Endothelial cell of umbilical vein (primary cell): ENCODE measurements around the gene DENND1A. TPM values are rescaled to one million over a fixed set of nuclear protein-coding genes. Genes with fewer than 3 reads are reported as not detected.

Experiments
- BruUV-seq: library from RNA; stranded (reverse); fragments of 400-500 nt; replicated peaks from 2 replicates; lab custom pipeline; 2021; lab: Mats Ljungman, UMichigan
- CTCF ChIA-PET: fragments of 300-600, 350-600 bp; sonication (Branson Sonifier 250); formaldehyde crosslinking; loops from one replicate; lab custom pipeline; 2021; ENCODE audit warnings: antibody characterized with exemption, inconsistent platforms; lab: Charles Lee
- POLR2A ChIA-PET: fragments of 300-600, 350-600 bp; sonication (Branson Sonifier 250); formaldehyde crosslinking; loops from one replicate; lab custom pipeline; 2021; ENCODE audit warnings: antibody characterized with exemption, inconsistent platforms; lab: Charles Lee
- DNase-seq: peaks from one replicate; pipeline ENCODE4 v3.0.0-alpha.2; 2011; ENCODE audit warnings: low read depth, low spot score
- FAIRE-seq: peaks from 2 replicates; lab custom pipeline; 2011; peaks lifted over from hg19 to GRCh38; lab: Jason Lieb, UNC
- H2AFZ ChIP-seq: 2 replicates; pipeline ENCODE4 v1.6.0; 2012; ENCODE audit warnings: low read depth, low read length, control low read depth, inconsistent platforms
- H3K27ac ChIP-seq: 2 replicates; pipeline ENCODE4 v1.5.1; 2011; ENCODE audit warnings: low read depth, mild to moderate bottlenecking, control low read depth, low read length, moderate library complexity; ENCODE audit not compliant: insufficient read depth
- H3K27me3 ChIP-seq, 2 experiments: 2 replicates each; pipeline versions ENCODE4 v1.6.0 to v1.6.1; 2011; ENCODE audit warnings: low read length in 2 of 2, mixed read lengths in 1 of 2; ENCODE audit not compliant: control insufficient read depth in 2 of 2, insufficient read depth in 2 of 2
- H3K36me3 ChIP-seq, 2 experiments: 2 replicates in 1 of 2; 3 replicates in 1 of 2; pipeline ENCODE4 v1.5.1; 2011; ENCODE audit warnings: low read length in 2 of 2, mild to moderate bottlenecking in 1 of 2, moderate library complexity in 1 of 2; ENCODE audit not compliant: control insufficient read depth in 2 of 2, insufficient read depth in 2 of 2; ENCODE audit errors: extremely low read depth in 1 of 2
- H3K4me1 ChIP-seq: 3 replicates; pipeline ENCODE4 v1.5.1; 2011; ENCODE audit warnings: mild to moderate bottlenecking, low read length; ENCODE audit not compliant: control insufficient read depth, insufficient read depth; ENCODE audit errors: extremely low read depth
- H3K4me2 ChIP-seq: 2 replicates; pipeline ENCODE4 v1.6.1; 2011; ENCODE audit warnings: low read length, control low read depth, mixed read lengths; ENCODE audit not compliant: insufficient read depth
- H3K4me3 ChIP-seq, 3 experiments: fragments of 200-600 bp in 1 of 3; sonication (generic), shearing (Covaris generic) in 1 of 3; replicated peaks in 1 of 3; 2 replicates each; pipeline ENCODE4 v1.5.1; 2011 to 2016; ENCODE audit warnings: control low read depth in 3 of 3, low read length in 3 of 3, mild to moderate bottlenecking in 2 of 3, inconsistent platforms in 1 of 3, low read depth in 1 of 3, moderate library complexity in 1 of 3; ENCODE audit not compliant: insufficient read depth in 1 of 3
- H3K79me2 ChIP-seq: 2 replicates; pipeline ENCODE4 v1.6.0; 2012; ENCODE audit warnings: low read length, inconsistent platforms; ENCODE audit not compliant: control insufficient read depth, insufficient read depth
- H3K9ac ChIP-seq: replicated peaks from 2 replicates; pipeline ENCODE3; 2011; ENCODE audit warnings: low read length, control low read depth; ENCODE audit not compliant: insufficient read depth; ENCODE audit errors: extremely low read depth
- H3K9me1 ChIP-seq: replicated peaks from 3 replicates; pipeline ENCODE4 v1.6.0; 2011; ENCODE audit warnings: mild to moderate bottlenecking, low read length; ENCODE audit not compliant: control insufficient read depth, insufficient read depth; ENCODE audit errors: extremely low read depth
- H3K9me3 ChIP-seq: replicated peaks from 2 replicates; pipeline ENCODE4 v1.5.1; 2012; ENCODE audit warnings: low read length, inconsistent platforms; ENCODE audit not compliant: control insufficient read depth, insufficient read depth
- H4K20me1 ChIP-seq: replicated peaks from 2 replicates; pipeline ENCODE3; 2011; ENCODE audit warnings: mild to moderate bottlenecking, low read length; ENCODE audit not compliant: control insufficient read depth, insufficient read depth; ENCODE audit errors: extremely low read depth
- EZH2 ChIP-seq: IDR thresholded peaks from 2 replicates; pipeline ENCODE4 v1.6.1; 2012; ENCODE audit warnings: borderline replicate concordance, low read depth, mild to moderate bottlenecking, moderate library complexity, low read length, inconsistent platforms; ENCODE audit not compliant: severe bottlenecking
- FOS ChIP-seq: IDR thresholded peaks from 2 replicates; pipeline ENCODE4 v1.6.1; 2011; ENCODE audit warnings: mild to moderate bottlenecking, low read length, moderate library complexity, borderline replicate concordance; ENCODE audit not compliant: insufficient read depth
- MAX ChIP-seq: IDR thresholded peaks from 2 replicates; pipeline ENCODE4 v1.6.1; 2011; ENCODE audit not compliant: insufficient read depth, insufficient read length
- MYC ChIP-seq: IDR thresholded peaks from one replicate; pipeline ENCODE4 v1.6.1; 2011; ENCODE audit warnings: mild to moderate bottlenecking, low read depth, low read length
- POLR2AphosphoS5 ChIP-seq: IDR thresholded peaks from 2 replicates; pipeline ENCODE4 v1.6.1; 2012; ENCODE audit warnings: low read depth, mild to moderate bottlenecking, control low read depth, low read length, moderate library complexity; ENCODE audit not compliant: insufficient read depth
- dilution Hi-C: fragments of 300-500 bp; cut with MboI; formaldehyde crosslinking; loops from one replicate; pipeline ENCODE4 v1.15.0; 2019; ENCODE audit warnings: low sequenced_read_pairs; ENCODE audit not compliant: extremely low pct_ligation_motif_present
- intact Hi-C: fragments of 100-400 bp; cut with micrococcal nuclease; formaldehyde crosslinking; loops from one replicate; pipeline ENCODE4 v1.10.0; 2022
- polyA plus RNA-seq, 4 experiments: library from polyadenylated mRNA; depleted of rRNA in 3 of 4; stranded (reverse) in 3 of 4; unstranded in 1 of 4; fragments of >200 nt; gene quantifications; 2 replicates each; pipeline versions ENCODE4 v1.2.1 to v1.2.3, GENCODE V29; 2011 to 2012; ENCODE audit warnings: missing spikeins in 1 of 4
- total RNA-seq: library from RNA; stranded (reverse); gene quantifications from 2 replicates; pipeline ENCODE4 v1.2.3, GENCODE V29; 2021

DENND1A gene
- total and polyA plus RNA-seq, 2 donors (not counting 3 experiments of a cell fraction or from before 2014, with no cell fraction given), result 18.5 to 24.5 TPM

- Histone ChIP-seq H3K27ac (no peak overlapping the region), H4K20me1 (no peaks in the 10 kb centered on the region), H3K4me2 (no peak overlapping the region), H3K79me2 (no peaks in the 10 kb centered on the region), H3K27me3 (no peaks in the 10 kb centered on the region), H3K4me1 (no peaks in the 10 kb centered on the region), H3K9me3 (no peaks in the 10 kb centered on the region), H3K4me3 (no peak overlapping the region), H3K9ac (no peak overlapping the region), H3K9me1 (no peaks in the 10 kb centered on the region), H3K36me3 (no peaks in the 10 kb centered on the region), H2AFZ (no peak overlapping the region)
- FAIRE-seq (no peak), DNase-seq (no peak)
- dilution Hi-C loops (no loop called here), intact Hi-C loops (no loop called here)
- ChIA-PET CTCF (no interaction called here), POLR2A (no interaction called here)
- no peak for TF ChIP-seq MAX
- TF ChIP-seq POLR2AphosphoS5, result no peak
- TF ChIP-seq FOS, result no peak
- BruUV-seq, result no TSS peak
Measured at GRCh38 chr9:123493627-123494026, 436.3 kb downstream of the DENND1A start.

GRCh38 chr9:123490688-123491087 is 439.2 kb downstream of the DENND1A start:
- no peaks in the 10 kb centered on the region for H4K20me1 ChIP-seq
- no TSS peak for BruUV-seq
- H2AFZ ChIP-seq, result no peak overlapping the region
- no peak for FAIRE-seq
- TF ChIP-seq MYC (no peak), EZH2 (no peak)
- no peaks in the 10 kb centered on the region for H3K36me3 ChIP-seq
- no peak for DNase-seq
- dilution Hi-C loops, result no loop called here
- no peaks in the 10 kb centered on the region for H3K79me2 ChIP-seq
- intact Hi-C loops, result no loop called here
- ChIA-PET CTCF (no interaction called here), POLR2A (no interaction called here)
- no peak overlapping the region for H3K4me2 ChIP-seq
- H3K27ac ChIP-seq, result no peak overlapping the region
- no peaks in the 10 kb centered on the region for H3K4me1 ChIP-seq
- H3K9me3 ChIP-seq, result no peaks in the 10 kb centered on the region
- H3K9me1 ChIP-seq, result no peaks in the 10 kb centered on the region
- no peak overlapping the region for H3K9ac ChIP-seq
- no peaks in the 10 kb centered on the region for H3K27me3 ChIP-seq
- no peak overlapping the region for H3K4me3 ChIP-seq
